LNCaP clone FGC (cell line): ENCODE measurements around the gene CCL22.

ENCODE experiments used
- DNase-seq: peaks from one replicate; pipeline ENCODE4 v3.0.0-alpha.2; 2011; ENCODE audit warnings: low read depth
- H3K4me3 ChIP-seq: 2 replicates; pipeline ENCODE4 v1.5.1; 2011; ENCODE audit warnings: mild to moderate bottlenecking, low read depth, low read length, control low read depth
- TF ChIP-seq, protein P1 (sequence below): IDR thresholded peaks from 2 replicates; pipeline ENCODE4 v1.5.1; 2012; ENCODE audit warnings: mild to moderate bottlenecking; ENCODE audit not compliant: control insufficient read depth, insufficient read depth; ENCODE audit errors: extremely low read depth

Gene CCL22

GRCh38 chr16:57358527-57359095, at the start of gene CCL22:
Gene CCL22 (plus strand): TSS chr16:57358783. CDS start chr16:57358817, 34 bp downstream.
- H3K4me3 ChIP-seq: no peak within 1 kb of the TSS
- TF ChIP-seq, protein P1, sequence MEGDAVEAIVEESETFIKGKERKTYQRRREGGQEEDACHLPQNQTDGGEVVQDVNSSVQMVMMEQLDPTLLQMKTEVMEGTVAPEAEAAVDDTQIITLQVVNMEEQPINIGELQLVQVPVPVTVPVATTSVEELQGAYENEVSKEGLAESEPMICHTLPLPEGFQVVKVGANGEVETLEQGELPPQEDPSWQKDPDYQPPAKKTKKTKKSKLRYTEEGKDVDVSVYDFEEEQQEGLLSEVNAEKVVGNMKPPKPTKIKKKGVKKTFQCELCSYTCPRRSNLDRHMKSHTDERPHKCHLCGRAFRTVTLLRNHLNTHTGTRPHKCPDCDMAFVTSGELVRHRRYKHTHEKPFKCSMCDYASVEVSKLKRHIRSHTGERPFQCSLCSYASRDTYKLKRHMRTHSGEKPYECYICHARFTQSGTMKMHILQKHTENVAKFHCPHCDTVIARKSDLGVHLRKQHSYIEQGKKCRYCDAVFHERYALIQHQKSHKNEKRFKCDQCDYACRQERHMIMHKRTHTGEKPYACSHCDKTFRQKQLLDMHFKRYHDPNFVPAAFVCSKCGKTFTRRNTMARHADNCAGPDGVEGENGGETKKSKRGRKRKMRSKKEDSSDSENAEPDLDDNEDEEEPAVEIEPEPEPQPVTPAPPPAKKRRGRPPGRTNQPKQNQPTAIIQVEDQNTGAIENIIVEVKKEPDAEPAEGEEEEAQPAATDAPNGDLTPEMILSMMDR: no peak
- DNase-seq: no peak

GRCh38 chr16:57310801-57311200, 47.8 kb upstream of the CCL22 start:
- DNase-seq: no peak
- TF ChIP-seq, protein P1: no peak
- no peak overlapping the region for H3K4me3 ChIP-seq

- TF ChIP-seq, protein P1: no peak
- DNase-seq: no peak
- H3K4me3 ChIP-seq: no peak overlapping the region
These were observed 45.1 kb upstream of the CCL22 start for GRCh38 chr16:57313509-57313908.

GRCh38 chr16:57314161-57314785, 44.3 kb upstream of the CCL22 start:
- DNase-seq: no peak
- no peak overlapping the region for H3K4me3 ChIP-seq
- TF ChIP-seq, protein P1: no peak

DNA sequence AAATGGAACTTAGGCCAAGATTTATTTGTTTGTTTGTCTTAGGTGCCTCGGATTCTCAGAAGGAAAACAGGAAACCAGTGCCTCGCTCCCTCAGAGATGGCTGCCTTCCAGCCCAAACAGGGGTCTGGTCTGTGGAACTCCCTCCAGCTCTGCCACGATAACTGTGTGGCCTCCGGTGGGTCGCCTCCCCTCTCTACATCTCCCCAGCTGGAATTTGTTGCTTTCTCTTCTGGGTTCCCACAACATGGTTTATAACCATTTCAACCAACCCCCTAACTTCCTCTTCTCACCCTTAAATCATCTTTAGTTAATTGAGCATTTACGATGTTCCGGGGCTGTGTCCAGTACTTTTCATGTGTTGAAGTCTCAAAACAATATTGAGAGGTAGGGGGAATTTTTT, 43.2 kb upstream of the CCL22 start:
- TF ChIP-seq, protein P1: no peak
- H3K4me3 ChIP-seq: no peak overlapping the region
- DNase-seq: no peak

GRCh38 chr16:57316390-57317017, 42.1 kb upstream of the CCL22 start:
- no peak for DNase-seq
- TF ChIP-seq, protein P1: no peak
- no peak overlapping the region for H3K4me3 ChIP-seq
